AG04449 (cell line): Measurements from ENCODE around the gene TXNRD1.

Experiments
- CTCF ChIA-PET: fragments of 350-600 bp; formaldehyde crosslinking; extraction: SDS; loops from one replicate; lab custom pipeline; 2021; ENCODE audit warnings: antibody characterized with exemption; lab: Yijun Ruan, JAX
- POLR2A ChIA-PET: fragments of 400-600, 350-600 bp; formaldehyde crosslinking; extraction: SDS; loops from one replicate; lab custom pipeline; 2020; ENCODE audit warnings: antibody characterized with exemption, inconsistent platforms; lab: Yijun Ruan, JAX
- DNase-seq: peaks from one replicate; pipeline ENCODE4 v3.0.0-alpha.2; 2010; ENCODE audit warnings: low read depth, low spot score
- H3K4me3 ChIP-seq: 2 replicates; pipeline ENCODE4 v1.5.1; 2011; ENCODE audit warnings: low read depth, mild to moderate bottlenecking, control low read depth, low read length
- CTCF ChIP-seq: IDR thresholded peaks from one replicate; pipeline ENCODE4 v1.5.1; 2011; ENCODE audit warnings: mild to moderate bottlenecking, moderate library complexity, low read length, control low read depth, inconsistent platforms; ENCODE audit not compliant: insufficient read depth; ENCODE audit errors: missing control alignments

Gene TXNRD1

GRCh38 chr12:104222976-104223375 is 7.4 kb downstream of the TXNRD1 start:
- CTCF ChIA-PET: interaction anchor here (1.3 kb wide), 1 partner anchor 13 kb away, joined by 4 read pairs; no protein-coding TSS in a partner anchor
- TF ChIP-seq CTCF: no peak
- POLR2A ChIA-PET: interaction anchor here (0.6 to 1.1 kb wide), 2 partner anchors 66 to 159 kb away, joined by 3 to 6 read pairs; no protein-coding TSS in a partner anchor

GRCh38 chr12:104223712-104224111 is 8.1 kb downstream of the TXNRD1 start:
- DNase-seq: no peak
- CTCF ChIA-PET: interaction anchor here (1.1 to 1.3 kb wide), 2 partner anchors 12 to 34 kb away, joined by 3 to 4 read pairs; no protein-coding TSS in a partner anchor
- no peak for TF ChIP-seq CTCF
- POLR2A ChIA-PET: interaction anchor here (1.1 kb wide), 1 partner anchor 65 kb away, joined by 6 read pairs; no protein-coding TSS in a partner anchor
- no peak overlapping the region for H3K4me3 ChIP-seq

More at GRCh38 chr12:104222976-104223375, 7.4 kb downstream of the TXNRD1 start:
- no peak overlapping the region for H3K4me3 ChIP-seq
- no peak for DNase-seq

- ChIA-PET CTCF (interaction anchor here (1.0 to 1.8 kb wide), 3 partner anchors 10 to 25 kb away, joined by 3 to 5 read pairs (median 4); partner anchors contain the start of gene TXNRD1), POLR2A (no interaction called here)
- DNase-seq: no peak
- H3K4me3 ChIP-seq: no peak overlapping the region
- TF ChIP-seq CTCF: no peak
These were observed 11.1 kb downstream of the TXNRD1 start for GRCh38 chr12:104226672-104227071.

GRCh38 chr12:104230304-104231095 is 14.9 kb downstream of the TXNRD1 start:
- no peak for DNase-seq
- CTCF ChIA-PET: no interaction called here
- no peak overlapping the region for H3K4me3 ChIP-seq
- POLR2A ChIA-PET: no interaction called here
- no peak for TF ChIP-seq CTCF

GRCh38 chr12:104232609-104233280 is 17.2 kb downstream of the TXNRD1 start:
- POLR2A ChIA-PET: no interaction called here
- no peak overlapping the region for H3K4me3 ChIP-seq
- DNase-seq: no peak
- no peak for TF ChIP-seq CTCF
- CTCF ChIA-PET: no interaction called here
